Activated CD8-positive, alpha-beta memory T cell treated with anti-CD3 and anti-CD28 coated beads, Interleukin-2, amount 50 U/mL, for 4 hours (primary cell): ENCODE results near the gene NTN1.

Experiments used
- DNase-seq: peaks from one replicate; pipeline ENCODE4 v3.0.0-alpha.2; 2020

NTN1 gene

DNA sequence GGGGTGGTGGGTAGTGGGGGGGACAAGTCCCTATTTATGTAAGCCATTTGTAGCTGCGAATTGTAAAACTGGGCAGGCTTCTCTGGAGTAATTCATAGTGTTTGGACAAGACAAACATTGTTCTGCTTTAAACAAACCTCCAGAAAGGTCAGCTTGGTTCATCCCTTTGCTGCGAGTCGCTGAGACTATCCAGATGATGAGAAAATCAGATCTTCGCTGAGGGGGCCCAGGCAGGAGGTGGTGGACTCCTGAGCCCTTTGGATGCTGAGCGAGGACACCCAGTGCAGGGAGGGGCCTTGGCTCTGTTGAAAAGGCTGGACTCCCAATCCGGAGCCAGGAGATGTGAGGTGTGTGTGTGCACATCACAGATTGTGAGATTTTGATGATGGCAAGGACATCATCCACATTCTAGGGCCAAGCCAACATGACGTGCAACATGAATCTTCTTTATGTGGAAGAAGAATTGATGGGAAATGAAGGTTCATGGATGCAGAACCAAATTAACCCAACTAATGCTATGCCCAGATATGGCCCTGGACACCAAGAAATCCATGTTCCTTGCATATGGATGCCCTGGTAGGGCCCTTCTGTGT, 15.0 kb upstream of the NTN1 start:
- no peak for DNase-seq

DNA sequence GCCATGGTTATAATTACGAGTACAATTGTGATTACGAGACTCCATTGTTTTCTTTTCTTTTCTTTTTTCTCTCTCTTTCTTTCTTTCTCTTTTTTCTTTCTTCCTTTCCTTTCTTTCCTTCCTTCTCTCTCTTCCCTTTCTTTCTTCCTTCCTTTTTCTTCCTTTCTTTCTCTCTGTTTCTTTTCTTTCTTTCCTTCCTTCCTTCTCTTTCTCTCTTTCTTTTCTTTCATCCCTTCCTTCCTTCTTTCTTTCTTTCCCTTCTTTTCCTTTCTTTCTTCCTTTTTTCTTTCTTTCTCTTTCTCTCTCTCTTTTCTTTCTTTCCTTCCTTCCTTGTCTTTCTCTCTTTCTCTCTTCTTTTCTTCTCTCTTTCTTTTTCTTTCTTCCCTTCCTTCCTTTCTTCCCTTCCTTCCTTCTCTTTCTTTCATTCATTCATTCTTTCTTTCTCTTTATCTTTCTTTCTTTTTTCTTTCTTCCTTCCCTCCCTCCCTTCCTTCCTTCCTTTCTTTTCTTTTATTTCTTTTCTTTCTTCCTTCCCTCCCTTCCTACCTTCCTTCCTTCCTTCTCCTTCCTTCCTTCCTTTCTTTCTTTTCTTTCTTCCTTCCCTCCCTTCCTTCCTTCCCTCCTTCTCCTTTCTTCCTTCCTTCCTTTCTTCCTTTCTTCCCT, 14.1 kb upstream of the NTN1 start:
- DNase-seq: no peak

GRCh38 chr17:9009096-9009495, 12.2 kb upstream of the NTN1 start:
- DNase-seq: no peak

- DNase-seq: no peak
Measured at GRCh38 chr17:9009737-9010136, 11.6 kb upstream of the NTN1 start.

DNA sequence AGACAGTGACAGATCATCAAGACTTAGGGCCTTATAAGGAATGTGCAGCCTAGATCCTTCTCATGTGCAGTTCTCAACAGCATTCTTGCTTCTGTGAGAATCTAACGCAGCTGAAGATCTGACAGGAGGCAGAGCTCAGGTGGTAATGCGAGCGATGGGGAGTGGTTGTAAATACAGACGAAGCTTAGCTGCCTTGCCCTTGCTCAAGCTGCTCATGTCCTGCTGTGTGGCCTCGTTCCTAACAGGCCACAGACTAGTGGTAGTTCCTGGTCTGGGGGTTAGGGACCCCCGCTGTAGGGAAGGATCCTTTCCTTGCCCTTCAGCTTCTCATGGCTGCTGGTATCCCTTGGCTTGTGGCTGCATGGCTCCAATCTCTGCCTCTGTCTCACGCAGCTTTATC, 10.3 kb upstream of the NTN1 start:
- DNase-seq: no peak

DNA sequence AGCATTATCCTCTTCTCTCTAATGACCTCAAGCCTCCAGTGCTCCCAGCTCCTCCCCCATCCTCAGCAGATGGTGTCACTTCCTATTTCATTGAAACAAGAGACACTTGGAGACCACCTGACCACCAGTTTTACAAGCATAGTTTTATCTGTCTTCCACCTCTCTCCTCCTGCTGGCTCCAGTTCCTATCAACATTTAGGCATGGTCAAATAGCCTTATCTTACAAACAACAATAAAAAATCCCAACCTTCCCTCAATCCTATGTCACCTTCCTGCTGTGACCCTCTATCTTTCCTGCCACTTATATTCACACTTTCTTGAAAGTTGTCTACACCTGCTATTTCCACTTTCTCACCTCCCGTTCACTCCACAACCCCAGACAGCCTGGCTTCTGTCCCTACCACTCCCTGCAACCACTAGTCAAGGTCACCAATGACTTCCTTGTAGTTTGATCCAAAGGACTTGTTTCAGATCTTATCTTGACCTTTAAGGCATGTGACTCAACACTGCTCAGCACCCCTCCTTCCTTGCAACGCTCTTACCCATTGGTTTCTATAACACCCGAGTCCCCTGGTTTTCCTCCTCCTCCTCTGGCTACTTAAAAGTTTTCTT, 4.3 kb upstream of the NTN1 start:
- no peak for DNase-seq

- DNase-seq: no peak
Measured at GRCh38 chr17:9018726-9019125, 2.6 kb upstream of the NTN1 start.

GRCh38 chr17:9020096-9020823, 1.1 kb upstream of the NTN1 start:
- no peak for DNase-seq

DNA sequence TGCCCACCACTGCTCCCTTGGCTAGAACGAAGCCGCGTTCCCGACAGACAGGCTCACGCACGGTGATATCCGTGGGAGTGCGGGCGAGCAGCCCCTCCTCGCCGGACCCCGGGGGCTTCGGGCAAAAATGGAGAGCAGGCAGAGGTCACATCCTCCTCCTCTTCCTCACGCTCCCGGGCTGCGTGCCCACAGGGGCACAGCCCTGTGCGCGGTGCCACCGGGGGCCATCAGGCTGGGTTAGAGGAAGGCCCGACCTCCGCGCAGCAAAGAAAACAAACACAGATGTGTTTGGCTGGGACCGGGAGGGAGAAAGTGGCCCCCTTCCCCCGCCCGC, 519 bp upstream of the NTN1 start:
- DNase-seq: no peak

GRCh38 chr17:9021992-9022572, 772 bp downstream of the NTN1 start:
- DNase-seq: peak; percentile 24

DNA sequence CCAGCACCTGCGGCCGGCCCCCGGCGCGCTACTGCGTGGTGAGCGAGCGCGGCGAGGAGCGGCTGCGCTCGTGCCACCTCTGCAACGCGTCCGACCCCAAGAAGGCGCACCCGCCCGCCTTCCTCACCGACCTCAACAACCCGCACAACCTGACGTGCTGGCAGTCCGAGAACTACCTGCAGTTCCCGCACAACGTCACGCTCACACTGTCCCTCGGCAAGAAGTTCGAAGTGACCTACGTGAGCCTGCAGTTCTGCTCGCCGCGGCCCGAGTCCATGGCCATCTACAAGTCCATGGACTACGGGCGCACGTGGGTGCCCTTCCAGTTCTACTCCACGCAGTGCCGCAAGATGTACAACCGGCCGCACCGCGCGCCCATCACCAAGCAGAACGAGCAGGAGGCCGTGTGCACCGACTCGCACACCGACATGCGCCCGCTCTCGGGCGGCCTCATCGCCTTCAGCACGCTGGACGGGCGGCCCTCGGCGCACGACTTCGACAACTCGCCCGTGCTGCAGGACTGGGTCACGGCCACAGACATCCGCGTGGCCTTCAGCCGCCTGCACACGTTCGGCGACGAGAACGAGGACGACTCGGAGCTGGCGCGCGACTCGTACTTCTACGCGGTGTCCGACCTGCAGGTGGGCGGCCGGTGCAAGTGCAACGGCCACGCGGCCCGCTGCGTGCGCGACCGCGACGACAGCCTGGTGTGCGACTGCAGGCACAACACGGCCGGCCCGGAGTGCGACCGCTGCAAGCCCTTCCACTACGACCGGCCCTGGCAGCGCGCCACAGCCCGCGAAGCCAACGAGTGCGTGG, 1.5 kb downstream of the NTN1 start:
- no peak for DNase-seq

DNA sequence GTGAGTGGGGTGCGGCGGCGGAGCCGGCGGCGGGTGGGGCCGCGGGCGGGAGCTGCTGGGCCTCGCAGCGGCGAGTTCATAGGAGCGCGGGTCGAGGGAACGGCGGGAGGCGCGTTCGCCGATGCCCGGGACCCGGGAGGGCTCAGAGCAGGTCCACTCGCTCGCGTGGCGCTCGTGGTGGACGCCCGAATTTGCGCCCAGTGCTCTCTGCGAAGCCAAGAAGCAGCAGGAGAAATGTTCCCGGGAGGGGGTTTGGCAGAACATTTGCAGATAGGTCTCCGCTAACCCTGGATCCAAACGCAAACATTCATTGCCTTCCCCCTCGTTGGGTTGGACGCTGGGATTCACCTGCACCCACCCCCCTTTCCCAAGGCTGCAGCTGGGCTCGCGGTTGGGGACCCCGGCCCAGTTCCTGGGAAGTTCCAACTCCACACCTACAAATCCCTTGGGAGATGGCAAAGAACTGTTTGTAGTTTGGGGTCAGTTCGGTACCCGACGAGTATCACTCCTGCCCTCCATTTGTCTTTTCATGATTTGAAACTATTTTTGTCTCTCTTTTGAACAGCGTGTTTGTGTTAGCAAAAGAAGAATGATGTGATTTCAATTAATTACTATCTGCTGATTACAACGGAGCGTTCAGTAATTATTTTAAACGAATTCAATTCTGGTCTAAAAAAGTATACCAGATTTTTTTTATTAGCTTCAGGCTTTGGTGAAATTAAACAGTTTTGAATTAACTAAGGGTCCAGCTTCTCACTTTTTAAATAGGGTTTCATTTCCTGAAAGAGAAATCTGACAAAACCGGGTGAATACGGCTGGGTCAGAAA, 2.3 kb downstream of the NTN1 start:
- DNase-seq: no peak

- no peak for DNase-seq
Measured at GRCh38 chr17:9024497-9024896, 3.2 kb downstream of the NTN1 start.

- no peak for DNase-seq
Measured at GRCh38 chr17:9026741-9027140, 5.4 kb downstream of the NTN1 start.

DNA sequence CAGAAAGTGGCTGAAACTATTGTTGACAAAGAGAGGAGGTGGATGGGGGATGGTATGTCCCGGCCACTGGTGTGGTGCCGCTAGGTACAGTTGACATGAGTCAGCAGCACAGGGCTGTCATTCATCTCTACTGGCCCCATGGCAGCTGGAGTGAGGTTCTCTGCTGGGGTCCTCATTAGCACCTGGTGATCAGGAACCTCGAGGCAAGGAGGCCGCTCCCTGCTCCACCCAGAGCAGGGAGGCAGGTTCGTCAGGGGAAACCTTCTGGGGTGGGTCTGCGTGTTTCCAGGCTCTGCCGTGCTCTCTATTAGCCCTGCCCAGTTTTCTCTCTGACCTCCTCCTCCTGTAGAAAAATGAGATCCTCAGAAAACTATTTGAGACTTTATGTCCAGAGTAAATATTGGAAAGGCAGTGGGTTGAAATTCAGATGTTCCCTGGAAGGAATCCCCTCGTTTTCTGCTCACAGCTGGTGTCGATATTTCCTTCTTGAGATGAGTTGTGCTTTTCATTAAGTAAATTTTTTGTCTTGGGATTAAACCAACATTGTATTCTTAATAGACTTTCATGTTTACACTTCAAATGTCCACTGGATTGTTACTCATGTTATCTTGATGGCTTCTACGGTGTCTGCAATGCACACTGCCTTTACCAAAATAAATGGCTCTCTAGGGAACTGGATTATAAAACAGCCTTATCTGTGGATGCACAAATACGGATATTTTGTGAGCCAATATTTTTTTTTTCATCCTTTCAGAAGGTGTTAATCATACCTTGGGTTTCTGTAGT, 7.1 kb downstream of the NTN1 start:
- DNase-seq: no peak

DNA sequence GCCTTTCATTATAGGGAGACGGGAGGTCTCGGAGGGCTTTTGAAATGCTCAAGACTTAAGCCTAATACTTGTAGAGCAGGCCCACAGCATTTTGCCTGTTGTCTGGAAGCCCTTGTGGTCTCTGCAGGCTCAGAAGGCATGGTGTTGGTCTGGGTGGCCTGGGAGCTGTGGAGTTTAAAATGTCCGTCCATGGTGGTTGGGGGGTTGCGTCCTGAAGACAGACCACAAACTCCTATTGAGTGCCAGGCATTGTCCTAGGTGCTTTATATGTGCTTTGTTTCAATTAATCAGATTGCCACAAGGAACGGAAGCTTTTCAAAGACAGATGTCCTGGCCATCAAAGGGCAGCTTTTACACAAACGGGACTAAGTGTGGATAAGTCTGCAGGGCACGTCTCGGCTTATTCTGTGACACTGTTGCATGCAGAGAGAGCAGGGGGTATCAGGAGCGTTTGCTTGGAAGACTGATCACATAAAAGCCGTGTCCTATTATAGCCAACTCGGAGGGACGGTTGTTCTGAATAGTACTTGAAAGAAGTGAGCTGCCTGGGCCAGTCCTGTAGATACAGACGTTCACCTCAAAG, 7.8 kb downstream of the NTN1 start:
- no peak for DNase-seq

DNA sequence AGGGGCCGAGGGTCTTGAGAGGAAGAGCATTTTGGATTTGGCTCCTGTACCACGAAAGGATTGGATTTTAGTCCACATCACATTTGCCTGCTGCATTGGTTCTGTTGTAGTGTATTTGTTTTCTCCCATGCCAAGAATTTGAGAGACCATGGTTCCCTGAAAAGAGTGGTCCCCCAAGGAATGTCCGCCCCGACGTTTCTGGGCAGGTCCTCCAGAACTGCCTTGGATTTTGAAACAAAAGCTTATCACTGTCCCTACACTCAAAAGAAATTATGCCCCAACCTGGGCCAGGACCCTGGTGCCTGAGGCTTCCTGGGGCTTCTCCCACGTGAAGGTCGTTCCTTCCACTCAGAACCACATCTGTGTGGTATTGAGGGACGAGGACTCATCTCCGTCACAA, 10.8 kb downstream of the NTN1 start:
- DNase-seq: no peak

DNA sequence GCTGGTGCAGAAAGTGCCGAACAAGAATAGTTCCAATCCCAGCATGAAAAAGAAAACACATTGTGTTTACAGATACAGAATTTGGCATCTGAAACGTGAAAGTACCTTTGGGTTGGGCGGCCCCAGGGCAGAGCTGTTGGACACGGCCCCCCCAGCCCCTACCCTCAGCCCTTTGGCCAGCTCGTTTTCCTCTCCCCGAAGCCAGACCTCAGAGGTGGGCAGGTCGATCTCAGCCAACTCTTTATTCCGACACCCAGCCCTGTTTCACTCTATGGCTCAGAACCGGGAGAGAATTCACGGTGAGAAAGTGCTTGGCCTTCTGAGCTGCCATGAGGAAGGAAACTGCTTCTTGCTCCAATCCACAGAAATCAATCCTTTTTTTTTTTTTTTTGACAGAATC, 11.3 kb downstream of the NTN1 start:
- DNase-seq: no peak

- DNase-seq: no peak
Measured at GRCh38 chr17:9035249-9035648, 13.9 kb downstream of the NTN1 start.

DNA sequence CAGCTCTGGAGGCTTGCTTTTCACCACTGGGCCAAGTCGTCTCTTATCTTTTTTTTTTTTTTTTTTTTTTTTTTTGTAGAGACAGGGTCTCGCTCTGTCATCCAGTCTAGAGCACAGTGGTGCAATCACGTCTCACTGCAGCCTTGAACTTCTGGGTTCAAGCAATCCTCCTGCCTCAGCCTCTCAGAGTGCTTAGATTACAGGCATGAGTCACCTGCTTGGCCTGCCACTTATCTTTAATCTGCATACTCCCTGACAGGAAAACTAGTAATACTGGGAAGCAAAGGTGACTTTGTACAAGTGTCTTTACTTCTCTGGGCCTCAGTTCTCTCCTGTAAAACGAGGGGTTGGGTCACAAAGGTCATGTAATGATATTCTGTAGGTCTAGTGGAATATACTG, 15.0 kb downstream of the NTN1 start:
- no peak for DNase-seq

- no peak for DNase-seq
Measured at GRCh38 chr17:9037736-9038135, 16.4 kb downstream of the NTN1 start.
